CD4-positive, alpha-beta T cell treated with Interleukin-21 for 1 hour (primary cell): ENCODE data around the gene ACMSD.

Experiments used
- DNase-seq: peaks from one replicate; pipeline ENCODE4 v3.0.0-alpha.2; 2020

The ACMSD gene

DNA sequence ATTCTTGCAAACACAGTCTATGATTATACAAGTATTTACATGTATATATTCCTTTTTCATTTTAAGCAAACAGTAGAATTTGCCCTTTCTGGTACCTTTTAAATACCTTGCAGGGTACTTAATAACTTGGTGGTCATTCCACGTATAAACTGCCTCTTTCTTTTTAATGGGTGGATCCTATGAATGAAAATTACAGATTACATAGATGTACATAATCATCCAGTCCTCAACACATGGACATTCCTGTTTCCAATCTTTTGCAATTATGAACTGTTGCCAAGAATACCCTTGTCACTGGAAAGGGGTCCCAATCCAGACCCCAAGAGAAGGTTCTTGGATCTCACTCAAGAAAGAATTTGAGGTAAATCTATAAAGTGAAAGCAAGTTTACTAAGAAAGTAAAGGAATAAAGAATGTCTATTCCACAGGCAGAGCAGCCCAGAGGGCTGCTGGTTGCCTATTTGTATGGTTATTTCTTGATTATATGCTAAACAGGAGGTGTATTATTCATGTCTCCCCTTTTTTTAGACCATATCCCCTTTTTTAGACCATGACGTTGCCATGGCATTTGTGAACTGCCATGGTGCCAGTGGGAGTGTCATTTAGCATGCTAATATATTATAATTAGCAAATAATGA lies 72.5 kb downstream of the ACMSD start:
- no peak for DNase-seq

DNA sequence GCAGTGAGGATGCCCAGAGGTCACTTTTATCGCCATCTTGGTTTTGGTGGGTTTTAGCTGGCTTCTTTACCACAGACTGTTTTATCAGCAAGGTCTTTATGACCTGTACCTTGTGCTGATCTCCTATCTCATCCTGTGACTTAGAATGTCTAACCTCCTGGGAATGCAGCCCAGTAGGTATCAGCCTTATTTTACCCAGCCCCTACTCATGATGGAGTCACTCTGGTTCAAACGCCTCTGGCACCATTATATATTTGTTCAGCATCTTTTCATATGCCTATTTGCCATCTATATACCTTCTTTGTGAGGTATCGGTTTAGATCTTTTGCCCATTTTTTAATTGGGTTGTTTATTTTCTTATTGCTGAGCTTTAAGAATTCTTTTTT lies 73.0 kb downstream of the ACMSD start:
- DNase-seq = no peak

DNA sequence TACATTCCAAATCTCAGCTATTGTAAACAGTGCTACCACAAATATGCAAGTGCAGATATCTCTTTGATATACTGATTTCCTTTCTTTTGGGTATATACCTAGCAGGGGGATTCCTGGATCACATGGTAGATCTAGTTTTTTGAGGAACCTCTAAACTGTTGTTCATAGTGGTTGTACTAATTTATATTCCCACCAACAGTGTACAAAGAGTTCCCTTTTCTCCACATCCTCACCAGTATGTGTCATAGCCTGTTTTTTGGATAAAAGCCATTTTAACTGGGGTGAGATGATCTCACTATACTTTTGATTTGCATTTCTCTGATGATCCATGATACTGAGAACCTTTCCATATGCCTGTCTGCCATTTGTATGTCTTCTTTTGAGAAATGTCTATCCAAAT lies 73.9 kb downstream of the ACMSD start:
- no peak for DNase-seq

DNA sequence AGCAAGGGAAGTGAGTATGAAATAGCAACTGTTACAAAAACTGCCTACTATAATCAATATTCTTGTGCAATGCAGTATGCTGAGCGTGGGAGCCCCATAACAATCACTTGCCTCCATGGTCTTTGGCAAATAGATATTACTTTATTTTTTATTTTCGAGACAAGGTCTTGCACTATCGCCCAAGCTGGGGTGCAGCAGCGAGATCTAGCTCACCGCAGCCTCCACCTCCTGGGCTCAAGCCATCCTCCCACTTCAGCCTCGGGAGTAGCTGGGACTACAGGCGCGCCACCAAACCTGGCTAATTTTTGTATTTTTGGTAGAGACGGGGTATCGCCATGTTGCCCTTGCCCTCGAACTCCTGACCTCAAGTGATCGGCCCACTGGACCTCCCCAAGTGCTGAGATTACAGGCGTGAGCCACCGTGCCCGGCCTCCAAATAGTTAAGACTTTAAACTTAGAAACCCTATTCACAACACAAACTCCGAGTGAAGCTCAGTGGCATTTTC lies 79.0 kb downstream of the ACMSD start:
- DNase-seq = no peak

DNA sequence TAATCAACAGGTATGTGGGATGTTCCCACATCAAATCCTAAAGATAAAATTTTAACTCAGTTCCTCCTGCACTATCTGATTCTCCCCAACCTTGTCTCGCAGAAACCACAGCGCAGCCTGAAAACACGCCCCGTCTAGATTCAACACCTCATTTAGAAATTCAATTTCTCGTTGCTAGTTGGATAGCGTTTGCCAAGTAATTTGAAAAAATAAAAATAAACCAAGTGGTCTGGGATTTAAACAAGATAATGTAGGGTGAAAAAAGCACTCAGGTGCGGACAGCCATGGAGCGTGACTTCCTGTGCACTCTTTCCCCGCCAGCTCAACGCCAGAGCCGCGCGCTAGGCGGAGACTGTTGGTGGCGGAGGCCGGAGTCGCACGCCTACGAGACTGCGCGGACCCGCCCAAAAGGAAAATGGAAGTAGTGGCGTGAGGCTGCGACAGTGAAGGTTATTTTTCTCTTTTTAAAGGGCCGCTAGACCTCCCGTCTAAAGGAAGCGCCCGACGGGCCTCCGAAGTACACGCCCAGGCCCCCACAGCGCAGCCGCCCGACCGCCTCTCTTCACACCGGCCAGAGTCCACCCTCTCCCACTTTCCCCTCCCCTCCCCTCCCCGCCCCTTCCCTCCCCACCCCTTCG lies 79.6 kb downstream of the ACMSD start:
- DNase-seq = no peak

DNA sequence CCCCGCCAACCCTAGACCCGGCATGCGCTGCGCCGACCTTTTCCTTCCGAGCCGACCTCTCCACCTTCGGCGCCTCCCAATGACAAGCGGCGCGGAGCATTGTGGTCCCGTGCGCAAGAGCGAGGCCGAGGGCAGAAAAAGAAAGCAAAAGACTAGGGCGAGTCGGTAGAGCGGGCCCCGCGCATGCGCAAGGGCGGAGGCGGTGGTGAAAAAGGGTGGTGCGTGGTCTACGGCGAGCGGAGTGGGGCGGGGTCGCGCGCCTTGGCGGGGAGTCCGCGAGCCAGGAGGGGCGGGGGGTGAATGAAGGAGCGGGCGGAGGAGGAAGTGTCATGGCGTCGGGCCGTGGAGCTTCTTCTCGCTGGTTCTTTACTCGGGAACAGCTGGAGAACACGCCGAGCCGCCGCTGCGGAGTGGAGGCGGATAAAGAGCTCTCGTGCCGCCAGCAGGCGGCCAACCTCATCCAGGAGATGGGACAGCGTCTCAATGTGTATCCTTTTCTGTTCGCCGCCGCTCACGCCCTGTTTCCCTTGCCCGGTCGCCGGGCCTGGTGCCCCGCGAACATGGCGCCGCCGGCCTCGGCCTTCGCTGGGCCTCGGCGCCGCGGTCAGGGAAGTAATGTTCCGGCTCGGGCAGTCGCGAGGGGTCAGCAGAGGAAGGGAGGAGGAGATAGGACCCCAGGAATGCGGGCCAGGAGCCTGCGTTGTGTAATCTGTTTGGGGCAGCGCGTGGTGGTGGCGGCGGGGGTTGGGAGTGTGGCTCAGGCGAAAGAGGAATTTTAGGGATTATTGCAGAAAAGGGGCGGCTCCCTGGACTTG lies 80.3 kb downstream of the ACMSD start, which contains the start of gene CCNT2:
CCNT2 (plus strand) TSS at position 297 of the 815 bp plus-strand sequence; CDS start at position 330, 33 bp downstream.
- DNase-seq = peak; percentile 100

DNA sequence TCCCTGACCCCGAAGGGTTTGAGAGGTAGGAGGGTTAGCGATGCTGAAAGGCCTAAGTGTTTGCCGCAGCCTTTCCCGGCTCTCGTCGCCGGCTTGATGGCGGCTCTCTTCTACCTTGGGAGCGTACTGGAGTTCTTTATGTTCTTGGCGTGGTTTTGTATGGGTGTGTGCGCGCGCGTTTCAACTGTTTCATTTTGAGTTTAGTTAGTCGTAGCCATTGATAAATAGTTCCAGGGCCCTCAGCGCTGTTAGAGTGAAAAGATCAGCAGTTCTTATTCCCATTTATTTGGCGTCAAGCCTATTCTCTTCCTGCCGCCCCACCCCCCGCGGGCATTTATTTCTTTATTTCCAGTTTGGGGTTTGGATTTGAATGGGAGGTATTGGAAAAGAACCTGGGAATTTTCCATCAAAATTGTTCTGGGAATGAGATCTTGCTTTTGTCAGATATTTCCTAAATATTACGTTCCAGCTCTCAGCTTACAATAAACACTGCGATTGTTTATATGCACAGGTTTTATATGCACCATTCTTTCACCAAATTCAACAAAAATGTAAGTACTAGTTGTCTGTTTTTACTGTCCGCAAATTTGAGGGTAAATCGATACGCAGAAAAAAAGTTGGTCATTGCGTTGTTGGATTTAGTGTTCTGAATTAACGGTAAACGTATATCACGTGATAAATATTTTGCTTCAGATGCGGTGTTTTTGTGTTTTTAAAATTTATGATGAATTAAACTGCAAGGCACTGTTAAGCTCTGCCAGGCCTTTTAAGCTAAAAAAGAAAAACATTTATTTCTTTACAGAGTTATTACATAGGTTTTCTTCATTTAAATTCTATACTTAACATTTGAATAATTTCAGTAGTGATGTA lies 81.2 kb downstream of the ACMSD start:
- DNase-seq = peak; percentile 49

DNA sequence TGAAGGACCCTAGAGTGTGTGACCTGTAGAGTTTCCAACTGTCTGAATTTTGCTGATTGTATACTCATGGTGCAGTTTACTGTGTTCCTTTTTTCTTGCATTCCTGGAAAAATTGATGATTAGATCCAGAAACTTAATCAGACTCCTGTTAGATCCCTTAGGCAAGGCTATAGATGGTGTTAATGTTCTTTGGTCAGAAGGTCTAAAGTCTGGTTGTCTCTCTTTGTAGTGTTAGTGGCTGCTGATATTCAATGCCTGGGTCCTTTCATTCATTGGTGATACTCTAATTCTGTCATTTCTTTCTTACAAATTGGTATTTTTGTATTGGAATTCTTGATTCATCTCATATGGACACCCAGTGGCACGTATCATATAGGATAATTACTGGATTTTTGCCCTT lies 86.5 kb downstream of the ACMSD start:
- DNase-seq = no peak

DNA sequence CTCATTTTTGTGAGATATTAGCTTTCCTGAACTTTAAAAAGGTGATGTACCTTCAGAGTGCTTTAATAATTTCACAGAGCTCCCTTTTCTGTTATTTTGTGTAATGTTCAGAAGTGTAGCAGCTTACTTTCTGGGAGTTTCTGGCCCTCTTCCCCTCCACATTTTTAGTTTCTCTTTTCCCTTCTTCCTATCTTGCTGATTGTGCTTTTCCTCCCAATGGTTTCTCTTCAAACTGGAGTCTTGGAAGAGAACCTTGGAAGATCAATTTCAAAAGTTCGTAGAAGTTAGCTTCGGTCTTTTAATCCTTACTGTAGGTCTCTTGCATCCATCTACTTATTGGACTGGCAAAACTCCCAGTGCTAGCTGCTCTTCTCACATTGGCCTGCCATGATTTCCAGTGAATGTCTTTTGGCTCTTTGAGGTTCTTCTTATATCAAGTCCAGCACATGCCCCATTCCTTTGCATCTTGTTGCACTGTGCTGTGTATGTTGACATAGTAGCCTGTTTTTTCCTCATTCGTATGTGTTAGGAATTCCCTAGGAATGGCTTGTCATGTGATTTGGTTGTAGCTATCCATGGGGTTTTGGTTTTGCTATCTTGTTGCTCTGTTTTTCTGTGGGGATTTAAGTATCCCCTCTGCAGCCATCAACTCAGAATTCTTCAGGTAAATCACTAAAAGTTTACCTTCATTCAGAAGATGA lies 88.0 kb downstream of the ACMSD start:
- no peak for DNase-seq

DNA sequence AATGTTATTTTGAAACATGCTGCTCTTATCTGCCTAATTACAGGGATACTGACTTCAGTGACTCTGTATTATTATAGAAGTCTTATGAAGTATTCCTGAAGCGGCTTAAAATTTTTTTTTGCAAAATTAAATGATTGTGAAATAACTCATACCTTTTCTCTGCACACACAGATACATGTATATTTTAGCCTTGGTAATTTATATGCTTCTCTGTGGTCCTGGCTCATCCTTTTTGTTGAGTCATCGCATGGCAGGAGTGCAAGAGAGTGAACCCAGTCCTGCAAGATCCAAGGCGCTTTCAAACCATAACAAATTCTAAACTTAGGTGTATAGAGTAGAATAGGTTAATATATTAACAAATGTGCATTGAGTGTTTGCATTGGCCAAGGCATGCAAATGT lies 88.8 kb downstream of the ACMSD start:
- DNase-seq = no peak

DNA sequence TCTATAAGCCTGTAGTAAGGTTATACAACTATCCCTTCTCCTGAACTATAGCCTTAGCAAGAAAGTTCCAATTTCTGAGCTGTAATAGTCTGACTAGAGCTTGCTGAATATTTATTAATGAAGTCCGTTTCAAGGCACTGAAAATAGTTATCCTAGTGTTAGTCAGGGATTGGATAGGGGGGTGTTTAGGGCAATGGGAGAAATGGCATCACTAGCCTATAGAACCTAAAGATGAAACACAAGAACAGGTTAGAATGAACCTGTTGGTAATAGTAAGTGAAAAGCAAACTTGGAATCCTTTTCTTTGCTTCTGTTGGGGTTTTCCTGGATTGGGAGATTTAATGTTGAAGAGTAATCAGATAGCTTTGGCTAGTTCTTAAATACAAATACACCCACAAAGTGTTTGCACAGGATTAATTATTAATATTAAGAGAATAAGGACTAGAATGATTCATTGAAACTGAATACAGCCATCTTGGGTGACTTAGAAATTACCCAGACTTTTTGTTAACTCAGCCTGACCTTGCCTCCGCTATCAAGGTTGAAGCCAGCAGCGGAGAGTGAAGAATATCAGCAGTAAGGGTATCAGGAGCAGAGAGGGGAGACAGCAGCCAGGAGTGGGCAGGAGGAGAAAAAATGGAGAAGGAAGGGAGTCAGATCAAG lies 94.6 kb downstream of the ACMSD start:
- DNase-seq = no peak

DNA sequence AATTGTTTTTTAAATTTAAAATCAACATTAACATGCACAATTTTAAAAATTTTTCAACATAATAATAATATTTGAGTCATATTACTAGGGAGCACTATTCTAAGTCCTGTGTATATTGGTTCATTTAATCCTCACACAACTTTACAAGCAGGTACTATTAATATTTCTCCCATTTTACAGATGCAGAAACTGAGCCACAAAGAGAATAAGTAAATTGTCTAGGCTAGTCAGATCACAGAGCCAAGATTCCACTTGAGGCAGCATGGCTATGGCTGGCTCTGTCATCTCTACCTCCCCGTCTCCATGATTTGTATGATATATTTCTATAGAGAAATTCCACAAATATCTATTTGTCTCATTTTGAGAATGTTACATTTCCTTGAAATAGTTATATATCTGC lies 95.3 kb downstream of the ACMSD start:
- no peak for DNase-seq

DNA sequence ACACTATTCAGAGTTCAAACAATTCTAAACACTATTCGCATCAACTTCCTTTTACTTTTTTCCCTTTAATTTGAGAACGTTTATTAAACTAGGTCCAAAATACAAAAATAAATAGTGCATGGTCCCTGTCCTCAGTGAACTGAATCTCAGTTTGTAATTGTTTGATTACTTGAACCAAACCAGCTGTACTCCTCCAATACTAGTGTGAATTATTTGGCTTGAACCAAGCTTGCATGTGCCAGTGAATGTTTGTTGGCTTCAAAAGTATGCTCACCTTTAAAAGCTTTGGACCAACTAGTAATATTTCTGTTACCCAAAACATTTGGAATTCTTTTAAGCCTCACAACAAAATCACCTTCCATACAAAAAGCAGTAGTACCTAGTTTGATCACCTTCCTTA lies 95.7 kb downstream of the ACMSD start:
- no peak for DNase-seq

DNA sequence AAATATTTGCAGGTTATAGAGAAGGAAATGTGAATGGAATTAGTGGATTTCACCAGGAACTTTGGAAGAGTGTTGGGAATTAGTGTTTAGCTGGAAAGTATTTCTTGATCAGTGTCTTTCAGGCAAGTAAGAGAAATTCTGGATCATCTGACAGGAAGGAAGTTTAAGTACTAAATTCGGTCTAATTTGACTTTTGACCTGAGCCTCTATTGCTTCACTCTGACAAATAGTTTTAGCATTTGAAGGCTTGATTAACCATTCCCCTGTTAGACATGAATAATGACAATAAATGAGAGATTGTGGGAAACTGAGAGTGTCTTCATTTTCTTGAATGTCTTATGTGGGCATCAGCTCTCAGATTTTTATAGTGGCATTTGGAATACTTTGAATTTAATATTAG lies 96.2 kb downstream of the ACMSD start:
- DNase-seq = no peak

DNA sequence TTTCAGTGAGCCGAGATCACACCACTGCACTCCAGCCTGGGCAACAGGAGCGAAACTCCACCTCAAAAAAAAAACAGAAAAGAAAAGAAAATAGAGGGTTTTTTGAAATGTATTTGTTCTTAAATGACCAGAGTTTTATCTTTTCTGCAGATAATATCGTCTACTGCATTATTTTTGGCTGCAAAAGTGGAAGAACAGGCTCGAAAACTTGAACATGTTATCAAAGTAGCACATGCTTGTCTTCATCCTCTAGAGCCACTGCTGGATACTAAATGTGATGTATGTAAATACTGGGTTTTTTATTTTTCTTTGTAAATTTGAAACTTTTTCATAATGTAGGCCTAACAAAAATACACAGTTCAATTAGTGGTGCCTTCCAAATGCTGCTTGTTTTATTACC lies 98.3 kb downstream of the ACMSD start:
- no peak for DNase-seq

DNA sequence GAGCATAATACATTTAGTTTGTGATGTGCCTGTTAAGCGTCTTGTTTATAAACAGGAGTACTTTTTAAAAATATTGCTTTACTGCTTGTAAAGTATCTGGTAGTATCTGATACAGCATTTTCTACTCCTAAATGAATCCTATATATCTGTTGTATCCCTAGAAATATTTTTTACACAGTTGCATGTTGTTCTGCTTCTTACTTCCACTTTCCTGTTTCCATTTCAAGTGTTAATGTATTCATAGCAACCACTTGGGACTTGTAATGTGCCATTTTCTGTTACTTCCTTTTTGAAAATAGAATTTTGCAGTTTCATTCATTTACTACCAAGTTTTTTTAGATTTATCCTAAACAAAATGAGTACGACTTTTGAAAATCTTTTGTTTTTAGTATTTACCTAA lies 105.1 kb downstream of the ACMSD start:
- DNase-seq = no peak

DNA sequence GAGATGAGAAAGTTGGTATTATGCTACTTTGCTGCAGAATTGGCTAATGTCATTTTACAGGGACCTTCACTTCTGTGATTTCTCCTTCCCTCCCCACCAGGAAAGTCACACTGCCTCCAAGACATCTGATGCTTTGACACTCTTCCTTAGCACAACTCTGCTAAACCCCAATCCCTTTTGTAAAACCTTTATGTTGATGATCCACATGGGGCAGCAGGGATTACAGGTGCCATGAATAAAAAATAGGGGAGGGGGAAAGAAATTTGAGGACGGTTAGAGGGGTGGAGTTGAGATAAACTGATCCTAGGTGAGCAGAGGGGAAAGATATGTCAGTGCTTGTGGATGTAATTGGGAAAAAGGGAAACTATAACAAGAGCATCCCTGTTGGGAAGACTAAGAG lies 106.6 kb downstream of the ACMSD start:
- no peak for DNase-seq

DNA sequence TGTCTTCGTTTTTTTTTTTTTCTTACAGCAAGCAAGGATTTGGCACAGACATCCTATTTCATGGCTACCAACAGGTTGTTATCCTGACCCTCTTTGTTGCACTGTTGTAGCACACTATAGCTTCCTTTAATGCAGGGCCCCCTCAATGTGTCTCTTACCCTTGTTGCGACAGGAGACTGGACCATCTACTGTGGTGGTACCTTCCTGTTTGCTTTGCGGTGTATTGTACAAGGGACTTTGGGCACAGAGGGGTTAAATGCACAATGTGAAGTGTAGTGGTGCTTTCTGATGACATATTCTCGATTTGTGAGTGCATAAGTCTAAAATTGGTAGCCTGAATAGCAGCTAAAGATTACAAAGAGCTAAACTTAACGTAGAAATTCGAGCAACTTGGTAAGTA lies 107.7 kb downstream of the ACMSD start:
- no peak for DNase-seq

DNA sequence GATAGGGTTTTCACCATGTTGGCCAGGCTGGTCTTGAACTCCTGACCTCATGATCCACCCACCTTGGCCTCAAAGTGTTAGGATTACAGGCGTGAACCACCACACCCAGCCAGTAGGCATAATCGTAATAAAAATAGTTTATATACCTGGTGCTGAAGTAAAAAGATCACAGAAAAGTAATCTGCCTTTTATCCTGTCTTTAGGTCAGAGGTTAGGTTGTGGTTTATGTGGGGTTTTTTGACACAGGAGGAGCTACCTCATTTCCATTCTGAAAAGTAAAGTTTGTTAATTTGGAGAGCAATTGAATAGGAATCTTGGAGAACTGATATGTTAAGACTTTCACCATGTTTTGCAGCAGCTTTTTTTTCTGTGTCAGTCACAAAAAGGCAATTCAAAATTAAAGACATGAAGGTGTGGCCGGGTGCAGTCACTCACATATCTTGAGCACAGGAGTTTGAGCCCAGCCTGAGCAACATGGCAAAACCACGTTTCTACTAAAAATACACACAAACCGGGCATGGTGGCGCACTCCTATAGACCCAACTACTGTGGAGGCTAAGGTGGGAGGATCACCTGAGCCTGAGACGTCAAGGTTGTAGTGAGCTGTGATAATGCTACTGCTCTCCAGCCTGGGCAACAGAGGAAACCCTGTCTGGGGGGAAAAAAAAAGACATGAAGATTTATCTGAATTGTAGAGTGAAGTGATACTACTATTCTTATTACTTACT lies 111.7 kb downstream of the ACMSD start:
- no peak for DNase-seq

DNA sequence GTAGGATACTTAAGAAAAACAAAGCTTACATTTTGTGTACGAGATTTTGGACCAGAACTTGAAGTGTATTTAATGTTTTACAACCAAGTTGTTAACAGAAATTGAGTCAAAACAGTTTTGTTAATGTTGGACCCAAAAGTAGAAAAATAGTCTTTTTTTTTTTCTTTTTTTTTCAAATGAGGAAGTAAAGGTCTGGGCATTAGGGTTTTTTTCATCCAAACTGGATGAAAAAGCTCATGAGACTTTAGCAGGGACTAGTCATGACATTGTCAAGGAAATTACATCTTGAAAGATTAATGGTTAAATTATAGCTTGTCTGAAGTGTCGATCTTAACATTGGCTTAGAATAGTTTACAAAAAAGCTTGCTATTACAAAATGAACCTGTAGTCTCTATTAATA lies 112.5 kb downstream of the ACMSD start:
- no peak for DNase-seq
